ENCODE measurements around the gene RALY. TPM values are rescaled to one million over a fixed set of nuclear protein-coding genes. Genes with fewer than 3 reads are reported as not detected.

RALY gene
- total RNA-seq, 1 donor from 2014 or later, result 62.3 TPM

- DNase-seq (ENCODE audit: low read depth in 2 of 2), result no peak
These were observed 81.9 kb downstream of the RALY start for GRCh38 chr20:34075647-34076046.

DNA sequence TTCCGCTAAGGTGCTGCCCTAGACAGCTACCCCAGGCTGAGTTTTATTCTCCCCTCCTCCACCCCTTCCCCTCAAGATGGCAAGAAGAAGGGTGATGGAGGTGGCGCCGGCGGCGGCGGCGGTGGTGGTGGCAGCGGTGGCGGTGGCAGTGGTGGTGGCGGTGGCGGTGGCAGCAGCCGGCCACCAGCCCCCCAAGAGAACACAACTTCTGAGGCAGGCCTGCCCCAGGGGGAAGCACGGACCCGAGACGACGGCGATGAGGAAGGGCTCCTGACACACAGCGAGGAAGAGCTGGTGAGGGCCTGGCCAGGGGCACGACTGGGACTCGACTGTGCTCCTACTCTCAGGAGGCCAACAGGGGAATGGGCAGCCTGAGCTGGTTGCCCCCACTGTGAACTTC lies 83.2 kb downstream of the RALY start:
- no peak for DNase-seq (ENCODE audit: low read depth in 2 of 2)

- no peak for DNase-seq (ENCODE audit: low read depth in 2 of 2)
These were observed 84.8 kb downstream of the RALY start for GRCh38 chr20:34078540-34078939.

DNA sequence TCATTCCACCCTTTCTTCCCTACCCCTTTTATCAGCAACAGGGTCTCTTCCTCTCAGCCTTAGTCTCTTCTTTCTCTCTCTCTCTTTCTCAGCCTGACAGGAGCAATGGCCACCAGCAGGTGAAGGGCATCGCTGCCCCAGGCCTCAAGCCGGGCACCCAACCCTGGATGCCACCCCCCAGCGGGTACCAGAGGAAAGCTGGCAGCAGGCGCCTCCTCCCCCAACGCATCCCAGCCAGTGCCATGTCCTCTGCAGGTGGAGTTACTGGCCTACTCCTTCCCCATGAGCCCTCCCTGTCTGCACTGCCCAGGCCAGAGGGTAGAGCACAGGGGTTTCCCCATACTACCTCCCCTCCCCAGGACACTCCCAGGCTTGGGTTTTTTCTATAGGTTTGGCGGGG lies 86.1 kb downstream of the RALY start:
- no peak for DNase-seq (ENCODE audit: low read depth in 2 of 2)

- DNase-seq (ENCODE audit: low read depth in 2 of 2), result no peak
These were observed 88.6 kb downstream of the RALY start for GRCh38 chr20:34082232-34082887.

- DNase-seq (ENCODE audit: low read depth in 2 of 2), result peak in 1 of 2 donors; percentile 28
These were observed 89.4 kb downstream of the RALY start for GRCh38 chr20:34083137-34083536.

DNA sequence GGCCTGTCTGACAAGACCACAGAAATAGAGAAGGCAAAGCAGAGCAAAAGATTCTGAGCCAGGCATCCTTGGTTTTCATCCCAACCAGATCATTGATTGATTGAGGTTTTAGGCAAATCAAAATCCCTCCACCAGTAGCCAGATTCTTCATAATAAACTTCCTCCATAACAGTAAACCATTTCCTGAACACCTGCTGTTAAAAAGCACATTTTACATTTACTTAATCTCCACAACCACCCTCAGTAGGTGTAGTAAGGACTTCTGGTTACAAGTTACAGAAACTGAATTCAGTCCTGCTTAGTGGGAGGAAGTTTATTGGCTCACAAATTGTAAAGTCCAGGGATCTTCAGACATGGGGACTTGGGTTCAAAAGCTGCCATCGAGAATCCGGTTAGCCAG lies 90.1 kb downstream of the RALY start:
- DNase-seq (ENCODE audit: low read depth in 2 of 2), result no peak

DNA sequence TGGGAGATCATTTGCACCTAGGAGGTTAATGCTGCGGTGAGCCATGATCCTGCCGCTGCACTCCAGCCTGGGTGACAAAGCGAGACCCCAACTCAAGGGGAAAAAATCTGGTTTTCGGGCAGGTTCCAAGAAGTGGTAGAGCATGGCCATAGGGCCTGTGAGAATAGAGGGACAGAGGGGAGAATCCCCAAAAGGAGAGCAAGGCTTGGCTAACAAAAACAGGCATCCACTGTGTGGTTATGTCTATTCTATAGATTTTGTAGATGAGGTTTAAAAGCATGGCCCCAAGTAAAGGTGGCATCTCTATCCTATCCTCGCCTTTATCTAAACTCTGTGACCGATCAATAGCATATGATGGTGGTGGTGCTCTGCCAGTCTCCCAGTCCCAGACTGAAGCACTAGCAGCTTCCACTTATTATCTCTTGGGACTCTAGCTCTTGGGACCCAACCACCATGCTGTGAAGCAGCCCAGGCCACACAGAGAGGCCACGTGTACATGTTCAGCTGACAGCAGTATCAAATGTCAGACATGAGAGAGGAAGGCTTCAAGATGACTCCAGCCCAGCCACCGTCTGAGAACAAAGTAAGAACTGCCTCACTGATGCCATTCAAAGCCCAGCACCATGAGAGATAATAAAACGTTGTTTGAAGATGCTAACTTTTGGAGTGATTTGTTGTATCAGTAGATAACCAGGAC lies 90.7 kb downstream of the RALY start:
- DNase-seq (ENCODE audit: low read depth in 2 of 2), result no peak

- no peak for DNase-seq (ENCODE audit: low read depth in 2 of 2)
These were observed 91.9 kb downstream of the RALY start for GRCh38 chr20:34085544-34086040.

- DNase-seq (ENCODE audit: low read depth in 2 of 2), result no peak
These were observed 94.8 kb downstream of the RALY start for GRCh38 chr20:34088305-34089174.

DNA sequence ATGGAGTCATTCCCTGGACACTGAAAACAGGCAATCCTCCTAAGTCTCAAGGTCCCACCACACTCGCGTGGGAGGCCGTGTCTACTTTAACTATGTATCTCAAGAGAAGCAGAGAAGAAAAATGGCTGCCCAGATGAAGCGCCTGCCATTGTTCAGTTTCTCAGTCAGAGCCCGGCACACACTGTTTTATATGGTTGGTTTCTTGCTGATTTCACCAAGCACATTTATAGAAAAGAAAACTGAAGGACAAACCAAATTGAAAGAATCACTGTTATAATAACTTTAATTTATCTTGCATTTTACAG lies 95.4 kb downstream of the RALY start:
- no peak for DNase-seq (ENCODE audit: low read depth in 2 of 2)

GRCh38 chr20:34089655-34090345 lies 96.1 kb downstream of the RALY start:
- DNase-seq (ENCODE audit: low read depth in 2 of 2), result no peak

DNA sequence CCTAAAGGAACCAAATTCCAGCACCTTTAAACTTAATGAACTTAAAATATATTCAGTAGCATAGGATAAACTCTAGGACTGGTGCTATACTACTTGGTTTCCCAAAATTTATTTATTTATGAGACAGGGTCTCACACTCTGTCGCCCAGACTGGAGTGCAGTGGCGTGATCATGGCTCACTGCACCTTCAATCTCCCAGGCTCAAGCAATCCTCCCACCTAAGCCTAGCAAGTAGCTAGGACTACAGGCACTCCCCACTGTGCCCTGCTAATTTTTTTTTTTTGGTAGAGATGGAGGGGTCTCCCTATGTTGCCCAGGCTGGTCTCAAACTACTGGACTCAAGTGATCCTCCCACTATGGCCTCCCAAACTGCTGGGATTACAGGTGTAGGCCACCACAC lies 96.9 kb downstream of the RALY start:
- DNase-seq (ENCODE audit: low read depth in 2 of 2), result no peak

- DNase-seq (ENCODE audit: low read depth in 2 of 2), result no peak
These were observed 98.0 kb downstream of the RALY start for GRCh38 chr20:34091637-34092200.

DNA sequence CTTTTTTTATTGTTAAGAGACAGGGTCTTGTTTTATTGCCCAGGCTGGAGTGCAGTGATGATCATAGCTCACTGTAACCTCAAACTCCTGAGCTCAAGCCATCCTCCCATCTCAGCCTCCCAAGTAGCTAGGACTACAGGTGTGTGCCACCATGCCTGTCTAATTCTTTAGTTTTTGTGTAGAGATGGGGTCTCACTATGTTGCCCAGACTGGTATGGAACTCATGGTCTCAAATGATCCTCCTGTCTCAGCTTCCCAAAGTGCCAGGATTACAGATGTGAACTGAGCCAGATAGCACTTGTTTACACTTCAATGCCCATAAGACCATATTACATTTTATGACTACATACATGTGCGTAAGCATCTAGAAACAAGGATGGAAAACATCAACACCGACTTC lies 100.2 kb downstream of the RALY start:
- DNase-seq (ENCODE audit: low read depth in 2 of 2), result no peak

GRCh38 chr20:34095825-34096224 lies 102.1 kb downstream of the RALY start:
- no peak for DNase-seq (ENCODE audit: low read depth in 2 of 2)

GRCh38 chr20:34096699-34097444 lies 103.2 kb downstream of the RALY start:
- DNase-seq (ENCODE audit: low read depth in 2 of 2), result no peak

GRCh38 chr20:34098570-34098969 lies 104.9 kb downstream of the RALY start:
- DNase-seq (ENCODE audit: low read depth in 2 of 2), result no peak

GRCh38 chr20:34099675-34100074 lies 106.0 kb downstream of the RALY start:
- no peak for DNase-seq (ENCODE audit: low read depth in 2 of 2)

GRCh38 chr20:34100576-34100975 lies 106.9 kb downstream of the RALY start:
- no peak for DNase-seq (ENCODE audit: low read depth in 2 of 2)

- no peak for DNase-seq (ENCODE audit: low read depth in 2 of 2)
These were observed 108.6 kb downstream of the RALY start for GRCh38 chr20:34102342-34102741.

Data from dermis microvascular lymphatic vessel endothelial cell (primary cell).